ENCODE results near the gene CCDC27.

DNA sequence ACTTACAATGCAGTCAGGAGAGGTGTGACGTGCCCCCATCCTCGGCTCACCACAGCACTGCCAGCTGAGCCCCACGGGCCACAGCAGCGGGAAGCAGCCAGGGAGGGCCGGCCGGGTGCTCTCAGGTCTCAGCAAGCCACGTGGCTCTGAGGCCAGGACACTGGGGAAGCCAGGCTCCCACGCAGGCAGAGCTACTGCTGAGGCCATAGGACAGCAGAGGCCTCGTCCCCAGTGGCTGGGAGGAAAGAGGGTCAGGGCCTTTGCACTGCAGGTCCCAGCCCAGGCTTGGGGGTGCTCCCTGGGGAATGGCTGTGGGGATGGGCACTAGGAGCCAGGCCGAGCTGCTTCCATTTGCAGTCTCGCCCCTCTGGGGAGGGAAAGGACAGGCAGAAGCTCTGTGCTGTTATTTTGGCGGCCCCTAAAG lies 38.3 kb downstream of the CCDC27 start:
- TF ChIP-seq, protein P1, sequence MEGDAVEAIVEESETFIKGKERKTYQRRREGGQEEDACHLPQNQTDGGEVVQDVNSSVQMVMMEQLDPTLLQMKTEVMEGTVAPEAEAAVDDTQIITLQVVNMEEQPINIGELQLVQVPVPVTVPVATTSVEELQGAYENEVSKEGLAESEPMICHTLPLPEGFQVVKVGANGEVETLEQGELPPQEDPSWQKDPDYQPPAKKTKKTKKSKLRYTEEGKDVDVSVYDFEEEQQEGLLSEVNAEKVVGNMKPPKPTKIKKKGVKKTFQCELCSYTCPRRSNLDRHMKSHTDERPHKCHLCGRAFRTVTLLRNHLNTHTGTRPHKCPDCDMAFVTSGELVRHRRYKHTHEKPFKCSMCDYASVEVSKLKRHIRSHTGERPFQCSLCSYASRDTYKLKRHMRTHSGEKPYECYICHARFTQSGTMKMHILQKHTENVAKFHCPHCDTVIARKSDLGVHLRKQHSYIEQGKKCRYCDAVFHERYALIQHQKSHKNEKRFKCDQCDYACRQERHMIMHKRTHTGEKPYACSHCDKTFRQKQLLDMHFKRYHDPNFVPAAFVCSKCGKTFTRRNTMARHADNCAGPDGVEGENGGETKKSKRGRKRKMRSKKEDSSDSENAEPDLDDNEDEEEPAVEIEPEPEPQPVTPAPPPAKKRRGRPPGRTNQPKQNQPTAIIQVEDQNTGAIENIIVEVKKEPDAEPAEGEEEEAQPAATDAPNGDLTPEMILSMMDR (IDR thresholded peaks at IDR 0.05 in 8 of 11, conservative IDR thresholded peaks at IDR 0.05 in 3 of 11), result no peak
- TF ChIP-seq POLR2A (IDR thresholded peaks at IDR 0.05), result no peak

Data from spleen (tissue), 7 donors.